GM13976 (cell line): Measurements from ENCODE around the gene EVI5L.

Experiments
- DNase-seq: peaks from one replicate; pipeline ENCODE4 v3.0.0; 2012; ENCODE audit warnings: low spot score
- in situ Hi-C: fragments of 300-500 bp; cut with MboI; formaldehyde crosslinking; loops from one replicate; pipeline ENCODE4 v1.12.0; 2022; ENCODE audit warnings: low sequenced_read_pairs, mixed read lengths, inconsistent platforms; ENCODE audit not compliant: unreplicated experiment
- TF ChIP-seq, protein P1 (sequence below): IDR thresholded peaks from 2 replicates; pipeline ENCODE4 v1.5.1; 2012; ENCODE audit warnings: borderline replicate concordance, mild to moderate bottlenecking; ENCODE audit not compliant: insufficient read depth; ENCODE audit errors: extremely low read depth, missing control alignments, control extremely low read depth

The EVI5L gene

DNA sequence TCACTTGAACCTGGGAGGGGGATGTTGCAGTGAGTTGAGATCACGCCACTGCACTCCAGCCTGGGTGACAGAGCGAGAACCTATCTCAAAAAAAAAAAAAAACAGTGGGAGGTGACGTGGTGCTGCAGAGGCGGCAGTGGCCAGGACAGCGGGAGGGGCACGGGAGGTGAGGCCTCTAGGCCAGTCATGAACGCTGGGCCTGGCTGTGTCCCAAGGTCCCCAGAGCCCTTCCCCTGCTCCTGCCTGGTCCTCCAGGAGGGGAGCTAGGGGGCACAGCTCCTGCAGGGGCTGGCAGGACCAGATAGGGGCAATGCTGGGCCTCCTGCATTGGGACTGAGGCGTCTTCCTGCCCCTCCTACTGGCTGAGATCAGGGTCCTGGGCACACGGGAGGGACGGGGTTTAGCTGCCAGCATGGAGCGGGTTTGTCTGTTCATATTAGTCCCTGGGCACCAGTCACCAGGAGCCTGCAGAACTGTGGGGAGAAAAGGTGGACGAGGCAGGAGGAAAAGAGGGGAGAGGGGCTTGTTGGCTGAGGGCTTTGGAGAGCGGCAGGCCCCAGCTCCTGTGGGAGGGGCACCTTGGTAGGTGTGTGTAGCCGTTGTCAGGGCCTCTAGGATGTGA, 78.2 kb downstream of the EVI5L start:
- DNase-seq: no peak

DNA sequence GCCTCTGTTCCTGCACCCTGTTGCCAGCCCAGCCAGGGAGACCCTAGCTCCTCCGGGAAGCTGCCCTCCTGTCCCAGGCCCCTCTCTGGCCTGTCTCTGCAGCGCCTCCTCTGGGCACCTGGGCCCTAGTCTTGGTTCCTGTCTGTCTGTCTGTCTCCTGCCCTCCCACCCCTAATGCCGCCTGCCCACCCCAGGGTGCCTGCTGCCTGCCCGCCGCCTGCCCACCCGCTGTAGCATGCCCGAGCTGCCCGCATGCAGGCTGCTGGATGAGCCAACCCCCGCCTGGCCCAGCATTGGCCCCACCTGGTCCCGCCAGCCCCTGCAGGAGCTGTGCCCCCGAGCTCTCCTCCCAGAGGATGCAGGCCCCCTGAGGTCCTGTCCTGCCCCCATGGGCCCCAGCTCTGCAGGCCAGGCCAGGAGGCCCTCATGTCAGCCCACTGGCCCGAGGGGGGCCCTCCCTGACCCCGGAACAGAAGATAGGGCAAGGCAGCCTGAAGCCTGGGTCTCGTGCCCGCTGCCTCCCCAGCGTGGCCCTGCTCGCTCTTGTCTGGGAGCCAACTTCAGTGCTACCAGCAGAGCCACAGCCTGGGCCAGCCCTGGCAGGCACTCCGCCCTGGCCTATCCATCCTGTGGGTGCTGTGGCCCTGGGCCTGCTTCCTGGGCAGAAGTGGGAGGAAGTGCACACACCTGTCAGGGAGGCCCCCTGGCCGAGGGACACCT, 78.9 kb downstream of the EVI5L start:
- no peak for DNase-seq
- TF ChIP-seq, protein P1, sequence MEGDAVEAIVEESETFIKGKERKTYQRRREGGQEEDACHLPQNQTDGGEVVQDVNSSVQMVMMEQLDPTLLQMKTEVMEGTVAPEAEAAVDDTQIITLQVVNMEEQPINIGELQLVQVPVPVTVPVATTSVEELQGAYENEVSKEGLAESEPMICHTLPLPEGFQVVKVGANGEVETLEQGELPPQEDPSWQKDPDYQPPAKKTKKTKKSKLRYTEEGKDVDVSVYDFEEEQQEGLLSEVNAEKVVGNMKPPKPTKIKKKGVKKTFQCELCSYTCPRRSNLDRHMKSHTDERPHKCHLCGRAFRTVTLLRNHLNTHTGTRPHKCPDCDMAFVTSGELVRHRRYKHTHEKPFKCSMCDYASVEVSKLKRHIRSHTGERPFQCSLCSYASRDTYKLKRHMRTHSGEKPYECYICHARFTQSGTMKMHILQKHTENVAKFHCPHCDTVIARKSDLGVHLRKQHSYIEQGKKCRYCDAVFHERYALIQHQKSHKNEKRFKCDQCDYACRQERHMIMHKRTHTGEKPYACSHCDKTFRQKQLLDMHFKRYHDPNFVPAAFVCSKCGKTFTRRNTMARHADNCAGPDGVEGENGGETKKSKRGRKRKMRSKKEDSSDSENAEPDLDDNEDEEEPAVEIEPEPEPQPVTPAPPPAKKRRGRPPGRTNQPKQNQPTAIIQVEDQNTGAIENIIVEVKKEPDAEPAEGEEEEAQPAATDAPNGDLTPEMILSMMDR: no peak
- in situ Hi-C loops: no loop called here

More for the DNA sequence above, 78.2 kb downstream of the EVI5L start:
- in situ Hi-C loops: no loop called here
- TF ChIP-seq, protein P1: no peak

DNA sequence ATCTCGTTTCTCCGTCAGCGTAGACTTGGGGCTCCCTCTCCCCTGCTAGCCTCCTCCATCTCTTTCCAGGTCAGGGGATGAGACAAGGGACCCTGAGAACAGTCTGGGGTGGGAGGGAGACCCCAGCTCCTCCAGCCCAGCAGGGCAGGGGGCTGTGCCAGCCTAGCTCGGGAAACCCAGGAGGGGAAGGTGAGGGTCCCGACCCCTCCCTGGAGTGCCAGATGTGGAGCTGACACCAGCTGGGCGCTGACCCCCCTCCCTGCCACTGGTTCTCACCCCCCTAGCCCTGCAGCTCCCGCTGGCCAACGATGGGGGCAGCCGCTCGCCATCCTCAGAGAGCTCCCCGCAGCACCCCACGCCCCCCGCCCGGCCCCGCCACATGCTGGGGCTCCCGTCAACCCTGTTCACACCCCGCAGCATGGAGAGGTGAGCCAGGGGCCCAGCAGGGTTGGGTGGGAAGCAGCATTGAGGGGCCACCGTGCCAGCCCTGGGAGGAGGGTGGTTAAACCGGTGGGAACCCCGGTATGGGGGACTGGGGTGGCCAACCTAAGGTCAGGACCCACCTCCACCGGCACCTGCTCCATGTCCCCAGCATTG, 79.6 kb downstream of the EVI5L start:
- TF ChIP-seq, protein P1: no peak
- in situ Hi-C loops: no loop called here
- no peak for DNase-seq

DNA sequence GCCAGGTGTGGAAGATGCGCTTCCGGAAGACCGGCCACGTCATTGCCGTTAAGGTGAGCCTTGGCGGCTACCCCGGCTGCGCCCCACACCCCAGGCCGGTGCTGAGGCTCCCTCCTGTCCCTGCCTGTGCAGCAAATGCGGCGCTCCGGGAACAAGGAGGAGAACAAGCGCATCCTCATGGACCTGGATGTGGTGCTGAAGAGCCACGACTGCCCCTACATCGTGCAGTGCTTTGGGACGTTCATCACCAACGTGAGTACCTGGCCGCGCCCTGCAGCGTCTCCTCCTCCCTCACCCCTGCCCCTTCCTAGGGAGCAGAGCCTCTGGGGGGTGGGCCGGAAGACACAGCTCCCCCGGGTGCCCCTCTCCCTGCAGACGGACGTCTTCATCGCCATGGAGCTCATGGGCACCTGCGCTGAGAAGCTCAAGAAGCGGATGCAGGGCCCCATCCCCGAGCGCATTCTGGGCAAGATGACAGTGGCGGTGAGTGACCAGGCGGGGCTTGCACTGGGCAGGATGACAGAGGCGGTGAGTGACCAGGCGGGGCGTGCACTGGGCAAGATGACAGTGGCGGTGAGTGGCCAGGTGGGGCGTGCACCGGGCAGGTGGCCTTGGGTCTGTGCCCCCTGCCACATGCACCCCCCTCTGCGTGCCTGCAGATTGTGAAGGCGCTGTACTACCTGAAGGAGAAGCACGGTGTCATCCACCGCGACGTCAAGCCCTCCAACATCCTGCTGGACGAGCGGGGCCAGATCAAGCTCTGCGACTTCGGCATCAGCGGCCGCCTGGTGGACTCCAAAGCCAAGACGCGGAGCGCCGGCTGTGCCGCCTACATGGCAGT, 80.5 kb downstream of the EVI5L start:
- TF ChIP-seq, protein P1: no peak
- in situ Hi-C loops: no loop called here
- DNase-seq: no peak

DNA sequence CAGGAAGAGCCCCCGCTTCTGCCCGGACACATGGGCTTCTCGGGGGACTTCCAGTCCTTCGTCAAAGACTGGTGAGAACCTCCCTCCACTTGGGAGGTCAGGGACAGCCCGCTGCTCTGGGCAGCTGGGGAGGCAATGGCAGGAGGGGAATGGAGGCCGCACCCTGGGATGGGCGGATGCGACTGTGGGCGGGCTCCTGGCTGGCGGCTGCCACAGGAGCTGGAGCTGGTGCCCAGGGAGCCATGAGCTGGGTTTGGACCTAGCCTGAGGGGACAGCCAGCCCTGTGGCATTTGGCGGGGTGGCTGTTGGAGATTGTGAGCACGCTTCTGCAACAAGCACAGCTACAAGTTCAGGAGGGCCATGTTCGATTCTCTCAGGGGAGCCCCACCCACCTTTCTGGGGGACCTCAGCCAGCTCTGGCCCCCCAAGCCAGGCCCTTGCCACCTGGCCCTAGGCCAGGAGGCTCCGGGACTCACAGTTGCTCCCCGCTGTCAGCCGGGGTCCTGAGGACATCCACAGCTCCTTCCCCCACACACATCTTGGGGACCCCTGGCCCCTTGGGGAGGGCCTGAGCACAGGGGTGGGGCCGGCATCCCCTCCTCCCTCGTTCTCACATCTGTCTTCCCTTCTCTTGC, 81.6 kb downstream of the EVI5L start:
- in situ Hi-C loops: no loop called here
- no peak for DNase-seq
- TF ChIP-seq, protein P1: no peak
